ENCODE measurements around the gene ATP5F1E. TPM values are rescaled to one million over a fixed set of nuclear protein-coding genes. Genes with fewer than 3 reads are reported as not detected.

Gene ATP5F1E
- total and polyA plus RNA-seq, 2 of the 4 experiments (the other 2 are of a cell fraction): 3.8 to 34.5 TPM

GRCh38 chr20:59018817-59019216, 13.3 kb downstream of the ATP5F1E start:
- peaks cover 10% of the 10 kb centered on the region for H3K36me3 ChIP-seq (ENCODE audit: control insufficient read depth, insufficient read depth, low read length)
- no peak overlapping the region for H3K4me2 ChIP-seq (ENCODE audit: low read depth, low read length)
- in situ Hi-C loops (cut with MboI; ENCODE audit: low sequenced_read_pairs): no loop called here
- peaks cover 10% of the 10 kb centered on the region for H4K20me1 ChIP-seq (ENCODE audit: insufficient read depth, low read length)
- no peak overlapping the region for H2BK5ac ChIP-seq (ENCODE audit: low read depth, low read length, poor library complexity, severe bottlenecking)
- peaks cover 12% of the 10 kb centered on the region for H3K4me1 ChIP-seq (ENCODE audit: control insufficient read depth, insufficient read depth, low read length)
- POLR2A ChIA-PET (ENCODE audit: unreplicated experiment): no interaction called here
- intact Hi-C loops (cut with micrococcal nuclease): no loop called here
- 83% methylated on average over 3 of the region's 10 CpGs; no CpG with 5 or more reads in 1 of the 2 experiments for WGBS, 2 experiments (ENCODE audit: extremely low coverage in 2 of 2, insufficient read length in 1 of 2)
- no peak overlapping the region for H2AK5ac ChIP-seq (ENCODE audit: low read depth, low read length)
- H3K56ac ChIP-seq (ENCODE audit: extremely low read depth, insufficient read depth, low read length): no peak overlapping the region
- no peak overlapping the region for H2BK120ac ChIP-seq (ENCODE audit: low read depth, low read length)
- H3K14ac ChIP-seq (replicated peaks; ENCODE audit: low read depth, low read length): no peak overlapping the region
- H2BK15ac ChIP-seq (ENCODE audit: low read depth, low read length): no peak overlapping the region
- DNase-seq (no peak), ATAC-seq (ENCODE audit: low read depth) (no peak)
- no peaks in the 10 kb centered on the region for H3K9me3 ChIP-seq (ENCODE audit: control insufficient read depth, insufficient read depth, low read length)
- H3K9ac ChIP-seq (ENCODE audit: low read depth, low read length): no peak overlapping the region
- no peak overlapping the region for H4K91ac ChIP-seq (ENCODE audit: insufficient read depth, low read depth, low read length)
- dilution Hi-C loops (cut with HindIII; ENCODE audit: low sequenced_read_pairs, unreplicated experiment): no loop called here
- no peak overlapping the region for H4K8ac ChIP-seq (ENCODE audit: low read depth in 2 of 2, low read length in 2 of 2)
- no peak overlapping the region for H3K4ac ChIP-seq (ENCODE audit: low read depth, low read length)
- H3K27me3 ChIP-seq (ENCODE audit: control insufficient read depth, insufficient read depth, low read length): no peaks in the 10 kb centered on the region
- no peak overlapping the region for H2AFZ ChIP-seq (replicated peaks; ENCODE audit: low read length, poor library complexity)
- H3K18ac ChIP-seq (ENCODE audit: low read depth, low read length): no peak overlapping the region
- H3K79me1 ChIP-seq (ENCODE audit: low read depth in 1 of 2, low read length in 2 of 2): peaks cover 0 to 23% of the 10 kb centered on the region in 2 experiments; a peak in 3 of 4 replicates
- CTCF ChIA-PET: no interaction called here
- no peak overlapping the region for H2AK9ac ChIP-seq (replicated peaks; ENCODE audit: low read depth, low read length, poor library complexity)
- TF ChIP-seq ELK1 (IDR thresholded peaks at IDR 0.05; ENCODE audit: borderline replicate concordance, low read depth, low read length): no peak
- no peak for TF ChIP-seq FOS (IDR thresholded peaks at IDR 0.05; ENCODE audit: low read depth, low read length)
- peaks cover 19% of the 10 kb centered on the region for H3K9me1 ChIP-seq (ENCODE audit: insufficient read depth, low read length)
- H3K23ac ChIP-seq (ENCODE audit: low read depth, low read length): no peak overlapping the region
- no peak overlapping the region for H3K27ac ChIP-seq (ENCODE audit: insufficient read depth, low read length)
- no peak overlapping the region for H4K5ac ChIP-seq (ENCODE audit: low read depth, low read length)
- no peak overlapping the region for H2BK20ac ChIP-seq (ENCODE audit: low read depth, low read length)
- H3K4me3 ChIP-seq (ENCODE audit: insufficient read depth, low read depth, low read length): no peak overlapping the region
- BruUV-seq (replicated peaks): no TSS peak
